Large intestine (tissue), 3 donors: Measurements from ENCODE around the gene SRPX2. TPM values are rescaled to one million over a fixed set of nuclear protein-coding genes. Genes with fewer than 3 reads are reported as not detected.
"Not testable (repeated sequence)": the region's sequence is repeated elsewhere in the genome, so short reads cannot be mapped to it uniquely, and the experiment has no call there.

Source experiments
- DNase-seq, 2 donors: peaks; one replicate each; pipeline versions ENCODE4 v3.0.0 to v3.0.0-alpha.2; 2013
- H3K27ac ChIP-seq: one replicate; pipeline ENCODE4 v1.5.1; 2013; ENCODE audit warnings: low read length
- H3K27me3 ChIP-seq: 2 replicates; pipeline ENCODE4 v1.6.1; 2013; ENCODE audit warnings: low read length; ENCODE audit not compliant: control insufficient read depth, insufficient read depth
- H3K36me3 ChIP-seq: 2 replicates; pipeline ENCODE4 v1.6.1; 2013; ENCODE audit warnings: low read length; ENCODE audit not compliant: control insufficient read depth, insufficient read depth
- H3K4me1 ChIP-seq: one replicate; pipeline ENCODE4 v1.6.1; 2013; ENCODE audit warnings: low read length; ENCODE audit not compliant: control insufficient read depth, insufficient read depth
- H3K4me3 ChIP-seq: one replicate; pipeline ENCODE4 v1.5.1; 2013; ENCODE audit warnings: low read length
- H3K9me3 ChIP-seq: one replicate; pipeline ENCODE4 v1.6.1; 2013; ENCODE audit warnings: mild to moderate bottlenecking, low read depth, low read length, moderate library complexity; ENCODE audit not compliant: control insufficient read depth
- WGBS: methylation state at CpG from one replicate; pipeline ENCODE4 v1.1.5; 2013; ENCODE audit warnings: low lambda C conversion rate; ENCODE audit not compliant: insufficient coverage; 5-methylcytosine and 5-hydroxymethylcytosine counted together
- polyA plus RNA-seq: library from polyadenylated mRNA; unstranded; fragments of 120-200 nt; gene quantifications from one replicate; pipeline ENCODE4 v1.2.1, GENCODE V29; 2013

Gene SRPX2
- polyA plus RNA-seq, 1 donor, result 6.1 TPM

DNA sequence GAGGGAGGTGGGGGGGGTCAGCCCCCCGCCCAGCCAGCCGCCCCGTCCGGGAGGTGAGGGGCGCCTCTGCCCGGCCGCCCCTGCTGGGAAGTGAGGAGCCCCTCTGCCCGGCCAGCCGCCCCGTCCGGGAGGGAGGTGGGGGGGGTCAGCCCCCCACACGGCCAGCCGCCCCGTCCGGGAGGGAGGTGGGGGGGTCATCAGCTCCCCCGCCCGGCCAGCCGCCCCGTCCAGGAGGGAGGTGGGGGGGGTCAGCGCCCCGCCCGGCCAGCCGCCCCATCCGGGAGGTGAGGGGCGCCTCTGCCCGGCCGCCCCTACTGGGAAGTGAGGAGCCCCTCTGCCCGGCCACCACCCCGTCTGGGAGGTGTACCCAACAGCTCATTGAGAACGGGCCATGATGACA is 80.0 kb downstream of the SRPX2 start:
- H3K36me3 ChIP-seq, DNase-seq, H3K4me3 ChIP-seq, H3K4me1 ChIP-seq, H3K27me3 ChIP-seq, H3K9me3 ChIP-seq, H3K27ac ChIP-seq: not testable (repeated sequence)
- no CpG with 5 or more reads among the region's 30 CpGs for WGBS

Other genes with a start within 250 kb of the SRPX2 start
- 1.5 TPM for gene PCDH19, start 233.9 kb upstream of the SRPX2 start, polyA plus RNA-seq
- gene TNMD, start 59.3 kb upstream of the SRPX2 start, polyA plus RNA-seq, result 1.2 TPM
- gene TSPAN6, start 7.4 kb upstream of the SRPX2 start, polyA plus RNA-seq, result 115 TPM
- 6.0 TPM for gene SYTL4, start 87.9 kb downstream of the SRPX2 start, polyA plus RNA-seq
- 18.0 TPM for gene CSTF2, start 176.2 kb downstream of the SRPX2 start, polyA plus RNA-seq
- 1.8 TPM for gene NOX1, start 230.2 kb downstream of the SRPX2 start, polyA plus RNA-seq